Breast epithelium (tissue), 4 donors: ENCODE measurements around the gene FSTL3. TPM values are rescaled to one million over a fixed set of nuclear protein-coding genes. Genes with fewer than 3 reads are reported as not detected.
A peak's percentile ranks its signal among the peaks of the same experiment; 100 is the strongest.

Source experiments
- DNase-seq, 2 donors: peaks; one replicate each; pipeline ENCODE4 v3.0.0-alpha.2; 2019; ENCODE audit warnings: low spot score in 2 of 2
- H3K27ac ChIP-seq, 2 donors: fragments of 200-600 bp; sonication (generic) in 1 of 2; one replicate each; pipeline ENCODE4 v1.5.1; 2016 to 2019; ENCODE audit warnings: mild to moderate bottlenecking in 1 of 2
- H3K27me3 ChIP-seq, 2 donors: fragments of 200-600 bp; sonication (generic) in 1 of 2; one replicate each; pipeline versions ENCODE4 v1.5.1 to v1.6.0; 2017 to 2019; ENCODE audit warnings: control low read depth in 1 of 2, mild to moderate bottlenecking in 1 of 2
- H3K36me3 ChIP-seq: fragments of 200-600 bp; one replicate; pipeline ENCODE4 v1.5.1; 2019
- H3K4me1 ChIP-seq, 2 donors: fragments of 200-600 bp; sonication (generic); one replicate each; pipeline ENCODE4 v1.5.1; 2016 to 2019; ENCODE audit warnings: control low read depth in 1 of 2
- H3K4me3 ChIP-seq, 3 donors: fragments of 200-600 bp; sonication (generic); 1 replicate in 2 of 3; 2 replicates in 1 of 3; pipeline ENCODE4 v1.5.1; 2016 to 2019; ENCODE audit warnings: mild to moderate bottlenecking in 3 of 3, moderate library complexity in 2 of 3
- H3K9me3 ChIP-seq, 2 donors: fragments of 200-600 bp; sonication (generic) in 1 of 2; one replicate each; pipeline ENCODE4 v1.5.1; 2016 to 2019; ENCODE audit warnings: control low read depth in 1 of 2
- CTCF ChIP-seq, 3 donors: fragments of 450-650 bp; IDR thresholded peaks; one replicate each; pipeline ENCODE4 v1.5.1; 2016 to 2017; ENCODE audit warnings: antibody characterized with exemption in 3 of 3, mild to moderate bottlenecking in 3 of 3, moderate library complexity in 3 of 3
- POLR2A ChIP-seq: fragments of 450-650 bp; IDR thresholded peaks from one replicate; pipeline ENCODE4 v1.6.1; 2016; ENCODE audit warnings: antibody characterized with exemption, mild to moderate bottlenecking, moderate library complexity
- POLR2AphosphoS5 ChIP-seq, 3 donors: sonication (generic); formaldehyde crosslinking; IDR thresholded peaks; one replicate each; pipeline ENCODE4 v1.6.1; 2017; ENCODE audit warnings: antibody characterized with exemption in 3 of 3
- intact Hi-C: fragments of 100-400 bp; cut with DNase I; formaldehyde crosslinking; loops from one replicate; pipeline ENCODE4 v1.15.1; 2023; ENCODE audit warnings: low total_unique reads
- total RNA-seq, 3 donors: library from RNA; depleted of rRNA; stranded (reverse); fragments of >200 nt; gene quantifications; one replicate each; pipeline ENCODE4 v1.1.0, GENCODE V29; 2016

The FSTL3 gene
- total RNA-seq, 3 donors from 2014 or later, result 37.8 to 198 (median 111) TPM

GRCh38 chr19:703329-703650, 27.1 kb downstream of the FSTL3 start:
- TF ChIP-seq CTCF (IDR thresholded peaks at IDR 0.05) (no peak), POLR2A (no peak), POLR2AphosphoS5 (IDR thresholded peaks at IDR 0.05) (no peak)
- no peak for DNase-seq
- intact Hi-C loops, result no loop called here
- Histone ChIP-seq H3K27me3 (no peaks in the 10 kb centered on the region), H3K9me3 (no peaks in the 10 kb centered on the region), H3K27ac (no peak overlapping the region), H3K4me3 (peak overlapping the region; percentile 18 to 46 (median 25)), H3K4me1 (no peaks in the 10 kb centered on the region), H3K36me3 (no peaks in the 10 kb centered on the region)

- H3K4me3 ChIP-seq, result peak overlapping the region; percentile 18 to 46 (median 25)
- no peak overlapping the region for H3K27ac ChIP-seq
- H3K4me1 ChIP-seq, result no peaks in the 10 kb centered on the region
- DNase-seq, result peak in 1 of 2 donors; percentile 72
- no peaks in the 10 kb centered on the region for H3K27me3 ChIP-seq
- TF ChIP-seq POLR2AphosphoS5 (IDR thresholded peaks at IDR 0.05), result no peak
- TF ChIP-seq CTCF (IDR thresholded peaks at IDR 0.05), result no peak
- no peak for TF ChIP-seq POLR2A
- intact Hi-C loops, result no loop called here
- no peaks in the 10 kb centered on the region for H3K9me3 ChIP-seq
- H3K36me3 ChIP-seq, result no peaks in the 10 kb centered on the region
Observed at GRCh38 chr19:703651-704446, 27.7 kb downstream of the FSTL3 start.

GRCh38 chr19:704447-704741, 28.2 kb downstream of the FSTL3 start:
- no peak for TF ChIP-seq POLR2AphosphoS5 (IDR thresholded peaks at IDR 0.05)
- no peak for TF ChIP-seq POLR2A
- no peak for TF ChIP-seq CTCF (IDR thresholded peaks at IDR 0.05)
- DNase-seq, result no peak
- intact Hi-C loops, result no loop called here
- no peaks in the 10 kb centered on the region for H3K4me1 ChIP-seq
- H3K4me3 ChIP-seq, result peak overlapping the region in 1 of 3 donors; percentile 46
- H3K27me3 ChIP-seq, result no peaks in the 10 kb centered on the region
- no peaks in the 10 kb centered on the region for H3K36me3 ChIP-seq
- no peaks in the 10 kb centered on the region for H3K9me3 ChIP-seq
- no peak overlapping the region for H3K27ac ChIP-seq

GRCh38 chr19:708154-709143, 32.3 kb downstream of the FSTL3 start, which contains the start of gene PALM:
Gene PALM (plus strand): TSS chr19:708935. CDS start chr19:709147, 212 bp downstream.
- Histone ChIP-seq H3K4me1 (peaks cover 0 to 5% of the 10 kb centered on the region in 2 donors), H3K27me3 (no peaks in the 10 kb centered on the region), H3K9me3 (no peaks in the 10 kb centered on the region), H3K27ac (peak within 1 kb of the TSS; percentile 73 to 94), H3K4me3 (peak within 1 kb of the TSS; percentile 82 to 98 (median 84)), H3K36me3 (no peaks in the 10 kb centered on the region)
- intact Hi-C loops, result no loop called here
- TF ChIP-seq POLR2A (no peak), CTCF (IDR thresholded peaks at IDR 0.05) (peak in 1 of 3 donors; percentile 10)
- DNase-seq, result no peak
